H1 (cell line): ENCODE measurements around the gene BRMS1. TPM values are rescaled to one million over a fixed set of nuclear protein-coding genes. Genes with fewer than 3 reads are reported as not detected.
A peak's percentile ranks its signal among the peaks of the same experiment; 100 is the strongest.

Experiments used
- CTCF ChIA-PET: fragments of 300-600 bp; sonication (Branson Sonifier 250); formaldehyde crosslinking; loops from one replicate; lab custom pipeline; 2021; ENCODE audit not compliant: partially characterized antibody; lab: Charles Lee
- POLR2A ChIA-PET: fragments of 300-600 bp; sonication (Branson Sonifier 250); formaldehyde crosslinking; loops from one replicate; lab custom pipeline; 2021; ENCODE audit warnings: inconsistent platforms; ENCODE audit not compliant: partially characterized antibody; lab: Charles Lee
- DNase-seq, 2 experiments: peaks; one replicate each; pipeline versions ENCODE4 v3.0.0 to v3.0.0-alpha.2; 2010 to 2022; ENCODE audit warnings: low spot score in 2 of 2, low read depth in 1 of 2, mixed read lengths in 1 of 2
- FAIRE-seq: peaks from 2 replicates; lab custom pipeline; 2011; peaks lifted over from hg19 to GRCh38; lab: Jason Lieb, UNC
- H2AFZ ChIP-seq: 2 replicates; pipeline ENCODE4 v1.8.1; 2012; ENCODE audit warnings: low read length, inconsistent platforms
- H2AK5ac ChIP-seq: 2 replicates; pipeline ENCODE4 v1.6.1; 2013; ENCODE audit warnings: low read depth, low read length
- H2BK120ac ChIP-seq: replicated peaks from 2 replicates; pipeline ENCODE3; 2013; ENCODE audit warnings: low read depth, low read length, inconsistent platforms
- H2BK12ac ChIP-seq: 2 replicates; pipeline ENCODE4 v1.6.1; 2013; ENCODE audit warnings: low read depth, low read length
- H2BK15ac ChIP-seq: 2 replicates; pipeline ENCODE4 v1.6.1; 2013; ENCODE audit warnings: low read length
- H2BK20ac ChIP-seq: 2 replicates; pipeline ENCODE4 v1.6.1; 2013; ENCODE audit warnings: low read length
- H2BK5ac ChIP-seq: 2 replicates; pipeline ENCODE4 v1.6.1; 2013; ENCODE audit warnings: low read depth, low read length
- H3K14ac ChIP-seq: 2 replicates; pipeline ENCODE4 v1.6.1; 2013; ENCODE audit warnings: inconsistent platforms; ENCODE audit not compliant: insufficient read length
- H3K18ac ChIP-seq: 2 replicates; pipeline ENCODE4 v1.6.1; 2013; ENCODE audit warnings: low read length; ENCODE audit errors: extremely low read depth
- H3K23ac ChIP-seq: 2 replicates; pipeline ENCODE4 v1.6.1; 2013; ENCODE audit warnings: inconsistent platforms; ENCODE audit not compliant: insufficient read length
- H3K23me2 ChIP-seq: 2 replicates; pipeline ENCODE4 v1.6.1; 2013; ENCODE audit warnings: low read depth, low read length
- H3K27ac ChIP-seq: 2 replicates; pipeline ENCODE4 v1.6.1; 2011; ENCODE audit warnings: low read depth, low read length, inconsistent platforms
- H3K27me3 ChIP-seq, 4 experiments: replicated peaks in 1 of 4; 1 replicate in 1 of 4; 2 replicates in 3 of 4; pipeline versions ENCODE4 v1.6.1 to v1.8.1; 2011 to 2013; ENCODE audit warnings: low read length in 3 of 4, mild to moderate bottlenecking in 3 of 4, inconsistent platforms in 2 of 4, mixed read lengths in 2 of 4, moderate library complexity in 1 of 4; ENCODE audit not compliant: control insufficient read depth in 3 of 4, insufficient read depth in 3 of 4; ENCODE audit errors: extremely low read depth in 1 of 4
- H3K36me3 ChIP-seq, 4 experiments: 2 replicates each; pipeline versions ENCODE4 v1.6.1 to v1.8.1; 2011 to 2013; ENCODE audit warnings: mild to moderate bottlenecking in 4 of 4, low read length in 3 of 4, moderate library complexity in 2 of 4, control low read depth in 1 of 4, inconsistent platforms in 1 of 4; ENCODE audit not compliant: insufficient read depth in 4 of 4, control insufficient read depth in 2 of 4
- H3K4ac ChIP-seq: replicated peaks from 2 replicates; pipeline ENCODE3; 2013; ENCODE audit warnings: low read length, low read depth, mixed read lengths, inconsistent platforms; ENCODE audit not compliant: insufficient read length
- H3K4me1 ChIP-seq, 4 experiments: replicated peaks in 1 of 4; 1 replicate in 1 of 4; 2 replicates in 3 of 4; pipeline versions ENCODE4 v1.6.1 to v1.8.1; 2011 to 2013; ENCODE audit warnings: low read length in 3 of 4, inconsistent platforms in 2 of 4, mixed read lengths in 1 of 4; ENCODE audit not compliant: insufficient read depth in 4 of 4, control insufficient read depth in 3 of 4
- H3K4me2 ChIP-seq, 2 experiments: 2 replicates each; pipeline versions ENCODE4 v1.6.1 to v1.8.1; 2011 to 2013; ENCODE audit warnings: low read depth in 2 of 2, low read length in 2 of 2, control low read depth in 1 of 2, inconsistent platforms in 1 of 2, mild to moderate bottlenecking in 1 of 2; ENCODE audit not compliant: insufficient read depth in 1 of 2
- H3K4me3 ChIP-seq, 4 experiments: fragments of 200-600, 300-600 bp in 1 of 4; sonication (generic), shearing (Covaris generic), sonication (Bioruptor Twin) in 1 of 4; 2 replicates each; pipeline versions ENCODE4 v1.5.1 to v1.8.1; 2011 to 2016; ENCODE audit warnings: low read length in 4 of 4, low read depth in 3 of 4, control low read depth in 2 of 4, inconsistent platforms in 2 of 4, mild to moderate bottlenecking in 2 of 4, mixed read lengths in 1 of 4, moderate library complexity in 1 of 4; ENCODE audit not compliant: insufficient read depth in 2 of 4; ENCODE audit errors: extremely low read depth in 1 of 4
- H3K56ac ChIP-seq: replicated peaks from 2 replicates; pipeline ENCODE3; 2013; ENCODE audit warnings: low read depth, mild to moderate bottlenecking, mixed read lengths, low read length, inconsistent platforms; ENCODE audit not compliant: insufficient read length
- H3K79me1 ChIP-seq: 2 replicates; pipeline ENCODE4 v1.6.1; 2013; ENCODE audit warnings: low read depth, low read length, control low read depth
- H3K79me2 ChIP-seq, 2 experiments: 2 replicates each; pipeline versions ENCODE4 v1.6.1 to v1.8.1; 2012 to 2013; ENCODE audit warnings: low read length in 2 of 2, mild to moderate bottlenecking in 2 of 2, inconsistent platforms in 1 of 2; ENCODE audit not compliant: insufficient read depth in 2 of 2, control insufficient read depth in 1 of 2
- H3K9ac ChIP-seq, 4 experiments: replicated peaks in 1 of 4; 1 replicate in 1 of 4; 2 replicates in 3 of 4; pipeline versions ENCODE4 v1.6.1 to v1.8.1; 2011 to 2013; ENCODE audit warnings: low read depth in 3 of 4, low read length in 3 of 4, control low read depth in 2 of 4, mild to moderate bottlenecking in 2 of 4, moderate library complexity in 2 of 4, inconsistent platforms in 1 of 4; ENCODE audit errors: extremely low read depth in 1 of 4
- H3K9me3 ChIP-seq, 2 experiments: 2 replicates each; pipeline versions ENCODE4 v1.6.1 to v1.8.1; 2012 to 2013; ENCODE audit warnings: mild to moderate bottlenecking in 2 of 2, moderate library complexity in 2 of 2, control low read depth in 1 of 2, inconsistent platforms in 1 of 2, low read depth in 1 of 2, low read length in 1 of 2, mixed read lengths in 1 of 2; ENCODE audit not compliant: insufficient read depth in 2 of 2
- H4K20me1 ChIP-seq, 2 experiments: replicated peaks in 1 of 2; 2 replicates each; pipeline versions ENCODE3 to v1.8.1; 2011 to 2013; ENCODE audit warnings: inconsistent platforms in 2 of 2, low read length in 2 of 2, mild to moderate bottlenecking in 1 of 2; ENCODE audit not compliant: insufficient read depth in 2 of 2, control insufficient read depth in 1 of 2
- H4K5ac ChIP-seq: 2 replicates; pipeline ENCODE4 v1.6.1; 2013; ENCODE audit warnings: low read length, low read depth, mixed read lengths, inconsistent platforms; ENCODE audit not compliant: insufficient read length
- H4K8ac ChIP-seq: 2 replicates; pipeline ENCODE4 v1.8.0; 2013; ENCODE audit warnings: mild to moderate bottlenecking, moderate library complexity, low read length, inconsistent platforms; ENCODE audit not compliant: insufficient read depth; ENCODE audit errors: extremely low read depth
- H4K91ac ChIP-seq: replicated peaks from 2 replicates; pipeline ENCODE3; 2013; ENCODE audit warnings: low read length, mixed read lengths, inconsistent platforms; ENCODE audit not compliant: insufficient read length
- CTBP2 ChIP-seq: IDR thresholded peaks from 2 replicates; pipeline ENCODE4 v1.7.0; 2011; ENCODE audit warnings: borderline replicate concordance, mild to moderate bottlenecking, moderate library complexity, mixed read lengths, low read length; ENCODE audit not compliant: insufficient read depth, insufficient read length
- EGR1 ChIP-seq: IDR thresholded peaks from 2 replicates; pipeline ENCODE4 v1.6.1; 2011; ENCODE audit warnings: low read depth, low read length, borderline replicate concordance
- EZH2 ChIP-seq: fragments of 200-600 bp; sonication (generic); IDR thresholded peaks from 2 replicates; pipeline ENCODE4 v1.7.1; 2012; ENCODE audit warnings: low read depth, mild to moderate bottlenecking, moderate library complexity, low read length, inconsistent platforms; ENCODE audit not compliant: severe bottlenecking
- HDAC2 ChIP-seq, 2 experiments: fragments of 300-600 bp in 1 of 2; sonication (generic) in 1 of 2; IDR thresholded peaks; 2 replicates each; pipeline ENCODE4 v1.6.1; 2011 to 2012; ENCODE audit warnings: low read depth in 2 of 2, low read length in 2 of 2, mild to moderate bottlenecking in 2 of 2, moderate library complexity in 2 of 2, borderline replicate concordance in 1 of 2, inconsistent platforms in 1 of 2
- MAX ChIP-seq: IDR thresholded peaks from 2 replicates; pipeline ENCODE4 v1.6.1; 2012; ENCODE audit warnings: inconsistent platforms
- SIN3A ChIP-seq, 2 experiments: IDR thresholded peaks in 1 of 2; conservative IDR thresholded peaks in 1 of 2; 2 replicates each; pipeline ENCODE4 v1.6.1; 2011 to 2012; ENCODE audit warnings: low read length in 2 of 2, improper control_type of control experiment in 1 of 2, low read depth in 1 of 2, mild to moderate bottlenecking in 1 of 2
- SIRT6 ChIP-seq: IDR thresholded peaks from one replicate; pipeline ENCODE4 v1.7.1; 2012; ENCODE audit warnings: low read length, inconsistent platforms
- SRF ChIP-seq: IDR thresholded peaks from 2 replicates; pipeline ENCODE4 v1.6.1; 2011; ENCODE audit warnings: mild to moderate bottlenecking, low read depth, low read length, moderate library complexity
- WGBS, 2 experiments: shearing (Covaris generic) in 1 of 2; methylation state at CpG; one replicate each; pipeline versions ENCODE4 v1.1.6 to v1.1.7; 2013 to 2015; ENCODE audit warnings: low lambda C conversion rate in 2 of 2, mixed read lengths in 2 of 2, inconsistent platforms in 1 of 2, low coverage in 1 of 2, missing lambda C conversion rate in 1 of 2; ENCODE audit not compliant: insufficient replicate concordance in 2 of 2, insufficient coverage in 1 of 2, insufficient read length in 1 of 2; ENCODE audit errors: extremely low coverage in 1 of 2, missing lambda C conversion rate in 1 of 2; 5-methylcytosine and 5-hydroxymethylcytosine counted together
- polyA plus RNA-seq, 7 experiments: library from polyadenylated mRNA; depleted of rRNA in 3 of 7; stranded (reverse) in 5 of 7; unstranded in 2 of 7; fragments of >200 nt in 5 of 7; fragments of 200-250 nt in 2 of 7; gene quantifications; 1 replicate in 5 of 7; 2 replicates in 1 of 7; 4 replicates in 1 of 7; pipeline versions ENCODE4 v1.2.1 to v1.2.3, GENCODE V29; 2011 to 2013; ENCODE audit warnings: missing spikeins in 2 of 7, mixed read lengths in 2 of 7
- total RNA-seq: library from RNA; stranded (reverse); fragmentation: NEBNext Ultra II Directional; extraction: Animal tissue kit (Norgen Biotek cat#: 25700); gene quantifications from 2 replicates; pipeline ENCODE4 v1.2.1, GENCODE V29; 2021

The BRMS1 gene
- total and polyA plus RNA-seq, 2 of the 8 experiments (the other 6 are each of a cell fraction or from before 2014, with no cell fraction given) = 39.2 to 46.1 TPM

DNA sequence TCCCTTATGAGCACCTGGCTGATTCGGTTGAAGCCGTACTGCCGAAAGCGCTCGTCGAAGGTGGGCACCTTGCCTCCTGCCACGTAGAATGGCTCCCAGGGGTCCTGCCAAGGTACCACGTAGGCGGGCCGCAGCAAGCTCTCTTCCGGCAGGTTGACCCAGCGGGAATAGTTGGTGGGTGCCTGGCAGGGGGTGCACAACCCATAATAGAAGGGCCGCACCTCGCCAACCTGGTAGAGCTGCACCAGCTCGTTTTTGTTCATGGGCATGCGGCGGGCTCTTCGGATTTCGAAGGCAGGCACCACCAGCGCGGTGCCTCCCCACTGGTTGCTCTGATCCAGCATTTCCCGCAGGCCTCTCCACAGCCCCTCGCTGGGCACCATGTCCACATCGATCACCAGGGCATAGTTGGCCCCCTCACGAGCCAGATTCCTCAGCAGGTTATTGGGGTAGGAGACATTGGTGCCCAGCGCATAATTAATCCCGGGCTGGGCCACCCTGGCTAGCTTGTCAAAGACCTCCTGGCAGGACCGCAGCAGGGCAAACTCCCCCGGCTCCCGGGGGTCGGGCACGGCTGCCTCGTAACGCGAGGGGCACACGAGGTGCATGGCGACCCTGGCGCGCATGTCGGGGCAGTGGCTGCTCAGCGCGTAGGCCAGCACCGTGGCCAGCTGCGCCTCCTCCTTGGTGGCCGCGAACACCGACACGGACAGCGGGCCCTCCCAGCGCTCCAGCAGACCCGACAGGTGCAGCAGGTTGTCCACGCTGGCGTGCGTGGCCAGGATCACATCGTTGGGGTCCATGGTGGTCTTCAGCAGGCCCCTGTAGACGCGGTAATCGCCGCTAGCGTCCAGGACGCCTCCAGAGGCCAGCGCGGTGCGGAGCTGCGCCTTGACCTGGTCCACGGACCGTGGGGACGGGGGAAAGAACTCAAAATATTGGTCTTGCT lies 1.8 kb upstream of the BRMS1 start:
- Histone ChIP-seq H3K4me1 (peaks cover 0 to 15% (median 9%) of the 10 kb centered on the region in 4 experiments; a peak in 6 of 7 replicates), H2BK20ac (no peak overlapping the region), H4K5ac (peak overlapping the region; percentile 75), H3K18ac (peak overlapping the region; percentile 55), H2BK12ac (peak overlapping the region; percentile 52; the same call in 1 of the 2 replicates), H4K8ac (peak overlapping the region; percentile 57), H3K14ac (no peak overlapping the region), H3K23me2 (peaks cover 21% of the 10 kb centered on the region), H3K79me1 (no peaks in the 10 kb centered on the region; the same call in none of the 2 replicates), H3K27ac (no peak overlapping the region; the same call in 1 of the 2 replicates), H3K56ac (peak overlapping the region; percentile 39), H3K9ac (peak overlapping the region; percentile 36 to 78 (median 72)), H3K4me3 (peak overlapping the region; percentile 55 to 86 (median 78)), H3K4me2 (peak overlapping the region; percentile 80 to 99), H2BK5ac (peak overlapping the region; percentile 18; the same call in 1 of the 2 replicates), H3K79me2 (peaks cover 0 to 14% of the 10 kb centered on the region in 2 experiments; a peak in 2 of 4 replicates), H4K20me1 (peaks cover 3 to 5% of the 10 kb centered on the region in 2 experiments), H3K4ac (peak overlapping the region; percentile 90), H3K36me3 (peaks cover 3 to 5% (median 3%) of the 10 kb centered on the region in 4 experiments; a peak in 3 of 8 replicates), H2BK15ac (peak overlapping the region; percentile 19; the same call in 1 of the 2 replicates), H3K9me3 (no peaks in the 10 kb centered on the region), H2BK120ac (peak overlapping the region; percentile 10), H2AFZ (peak overlapping the region; percentile 70; the same call in 1 of the 2 replicates), H4K91ac (peak overlapping the region; percentile 15), H3K27me3 (peaks cover 0 to 2% (median 0%) of the 10 kb centered on the region in 4 experiments; a peak in 3 of 7 replicates), H2AK5ac (no peak overlapping the region), H3K23ac (no peak overlapping the region)
- CTCF ChIA-PET = interaction anchor here (1.1 to 3.9 kb wide), 9 partner anchors 8 to 61 kb away, joined by 3 to 27 read pairs (median 7); partner anchors contain the start of genes RIN1 and SLC29A2
- POLR2A ChIA-PET = interaction anchor here (1.2 to 28.7 kb wide), 10 partner anchors 9 to 67 kb away, joined by 3 to 487 read pairs (median 7); partner anchors contain the start of genes RIN1, SLC29A2 and YIF1A
- DNase-seq (peak in 1 of 2 experiments; percentile 68), FAIRE-seq (no peak)
- no peak for TF ChIP-seq SIRT6
- no peak for TF ChIP-seq SRF
- TF ChIP-seq CTBP2 = peak; percentile 47
- peak; percentile 29; the same call in 1 of the 2 replicates for TF ChIP-seq MAX
- TF ChIP-seq EZH2 = peak; percentile 3
- TF ChIP-seq EGR1 = no peak
- TF ChIP-seq SIN3A (conservative IDR thresholded peaks at IDR 0.05 in 1 of 2, IDR thresholded peaks at IDR 0.05 in 1 of 2; ENCODE audit: low read depth in 1 of 2, low read length in 2 of 2) = 0 out of 4 replicates have a peak, but pooled peaks of 1 of the 2 experiments have one; percentile 14
- TF ChIP-seq HDAC2 (IDR thresholded peaks at IDR 0.05; ENCODE audit: borderline replicate concordance in 1 of 2, low read depth in 2 of 2, low read length in 2 of 2) = 0 out of 4 replicates have a peak, but pooled peaks of 1 of the 2 experiments have one; percentile 19
- WGBS, 2 experiments = 52% methylated on average over 51 of the region's 68 CpGs; no CpG with 5 or more reads in 1 of the 2 experiments
